B cell (primary cell): Measurements from ENCODE around the gene FHIT. TPM values are rescaled to one million over a fixed set of nuclear protein-coding genes. Genes with fewer than 3 reads are reported as not detected.

ENCODE experiments used
- ATAC-seq: fragments of 200-7000 bp; cut with Tn5 transposase; one replicate; pipeline ENCODE4 v1.10.0; 2021; ENCODE audit warnings: low read depth, mild to moderate bottlenecking, moderate number of reproducible peaks, moderate library complexity
- CTCF ChIA-PET: fragments of 350-600 bp; sonication (Branson Sonifier 250); formaldehyde crosslinking; loops from one replicate; lab custom pipeline; 2021; ENCODE audit warnings: antibody characterized with exemption, inconsistent platforms; lab: Charles Lee
- POLR2A ChIA-PET: fragments of 350-600 bp; sonication (Branson Sonifier 250); formaldehyde crosslinking; loops from one replicate; lab custom pipeline; 2021; ENCODE audit warnings: antibody characterized with exemption; lab: Charles Lee
- DNase-seq: peaks from one replicate; pipeline ENCODE4 v3.0.0; 2013
- H2AFZ ChIP-seq: 2 replicates; pipeline ENCODE4 v1.6.1; 2012; ENCODE audit warnings: mild to moderate bottlenecking, low read depth, low read length; ENCODE audit not compliant: insufficient read depth, poor library complexity, severe bottlenecking
- H3K27ac ChIP-seq, 2 donors: 1 replicate in 1 of 2; 2 replicates in 1 of 2; pipeline ENCODE4 v1.5.1; 2012 to 2013; ENCODE audit warnings: low read length in 2 of 2, mild to moderate bottlenecking in 2 of 2, moderate library complexity in 1 of 2
- H3K27me3 ChIP-seq, 4 experiments: fragments of 200-600 bp in 1 of 4; sonication (generic) in 1 of 4; replicated peaks in 1 of 4; 1 replicate in 2 of 4; 2 replicates in 2 of 4; pipeline versions ENCODE4 v1.6.1 to v1.7.0; 2013 to 2016; ENCODE audit warnings: low read length in 3 of 4, mild to moderate bottlenecking in 2 of 4, mixed read lengths in 1 of 4, moderate library complexity in 1 of 4; ENCODE audit not compliant: insufficient read depth in 4 of 4, control insufficient read depth in 3 of 4; ENCODE audit errors: control extremely low read depth in 1 of 4
- H3K36me3 ChIP-seq, 2 experiments: replicated peaks in 1 of 2; 1 replicate in 1 of 2; 2 replicates in 1 of 2; pipeline versions ENCODE4 v1.6.1 to v1.7.1; 2013; ENCODE audit warnings: low read length in 1 of 2; ENCODE audit not compliant: insufficient read depth in 2 of 2, control insufficient read depth in 1 of 2; ENCODE audit errors: control extremely low read depth in 1 of 2, extremely low read depth in 1 of 2
- H3K4me1 ChIP-seq, 2 donors: fragments of 200-600 bp in 1 of 2; sonication (generic) in 1 of 2; 1 replicate in 1 of 2; 2 replicates in 1 of 2; pipeline versions ENCODE4 v1.5.1 to v1.6.1; 2013 to 2017; ENCODE audit warnings: low read length in 2 of 2; ENCODE audit not compliant: control insufficient read depth in 2 of 2, insufficient read depth in 2 of 2
- H3K4me2 ChIP-seq: replicated peaks from 2 replicates; pipeline ENCODE3; 2012; ENCODE audit warnings: mild to moderate bottlenecking, low read depth, low read length; ENCODE audit not compliant: poor library complexity, severe bottlenecking
- H3K4me3 ChIP-seq, 5 experiments: fragments of 200-600 bp in 1 of 5; sonication (generic) in 1 of 5; 1 replicate in 3 of 5; 2 replicates in 2 of 5; pipeline versions ENCODE4 v1.5.1 to v1.7.0; 2011 to 2016; ENCODE audit warnings: low read length in 4 of 5, mild to moderate bottlenecking in 4 of 5, low read depth in 2 of 5, control low read depth in 1 of 5, moderate library complexity in 1 of 5; ENCODE audit not compliant: insufficient read depth in 1 of 5; ENCODE audit errors: control extremely low read depth in 1 of 5, extremely low read depth in 1 of 5
- H3K79me2 ChIP-seq: fragments of 200-600 bp; sonication (generic); one replicate; pipeline ENCODE4 v1.6.0; 2016; ENCODE audit warnings: low read length; ENCODE audit not compliant: control insufficient read depth, insufficient read depth
- H3K9ac ChIP-seq: fragments of 200-600 bp; sonication (generic); 2 replicates; pipeline ENCODE4 v1.6.1; 2017; ENCODE audit warnings: mild to moderate bottlenecking, low read length, moderate library complexity
- H3K9me3 ChIP-seq, 3 donors: one replicate each; pipeline versions ENCODE4 v1.6.1 to v1.7.1; 2013; ENCODE audit warnings: low read length in 2 of 3; ENCODE audit not compliant: control insufficient read depth in 2 of 3, insufficient read depth in 1 of 3; ENCODE audit errors: control extremely low read depth in 1 of 3
- H4K20me1 ChIP-seq: 2 replicates; pipeline ENCODE4 v1.6.0; 2012; ENCODE audit warnings: mild to moderate bottlenecking, low read length; ENCODE audit not compliant: insufficient read depth, control insufficient read depth, poor library complexity, severe bottlenecking
- H3K27ac Mint-ChIP-seq: one replicate; pipeline ENCODE4 v1.8.0; 2021; ENCODE audit warnings: mixed read lengths
- H3K27me3 Mint-ChIP-seq: one replicate; pipeline ENCODE4 v1.8.0; 2021; ENCODE audit warnings: mixed read lengths
- H3K4me1 Mint-ChIP-seq: one replicate; pipeline ENCODE4 v1.8.0; 2021; ENCODE audit warnings: mixed read lengths
- H3K4me3 Mint-ChIP-seq: one replicate; pipeline ENCODE4 v1.8.0; 2021; ENCODE audit warnings: mixed read lengths
- H3K9me3 Mint-ChIP-seq: one replicate; pipeline ENCODE4 v1.8.0; 2022; ENCODE audit warnings: mixed read lengths; ENCODE audit not compliant: insufficient read depth
- CTCF ChIP-seq: fragments of 200-600 bp; IDR thresholded peaks from one replicate; pipeline ENCODE4 v1.8.0; 2022; ENCODE audit warnings: antibody characterized with exemption, mild to moderate bottlenecking
- EZH2 ChIP-seq: IDR thresholded peaks from 2 replicates; pipeline ENCODE4 v1.6.1; 2012; ENCODE audit warnings: borderline replicate concordance, low read depth, mild to moderate bottlenecking, moderate library complexity, low read length; ENCODE audit not compliant: insufficient read depth, poor library complexity, severe bottlenecking
- WGBS: methylation state at CpG from one replicate; pipeline ENCODE4 v1.1.5; 2013; ENCODE audit warnings: missing lambda C conversion rate; ENCODE audit not compliant: insufficient coverage; 5-methylcytosine and 5-hydroxymethylcytosine counted together
- intact Hi-C: fragments of 100-400 bp; cut with micrococcal nuclease; formaldehyde crosslinking; loops from one replicate; pipeline ENCODE4 v1.10.0; 2022
- polyA plus RNA-seq: library from polyadenylated mRNA; depleted of rRNA; stranded (reverse); fragments of >200 nt; gene quantifications from 2 replicates; pipeline ENCODE4 v1.2.3, GENCODE V29; 2012
- total RNA-seq, 2 donors: library from RNA; stranded (reverse); fragments of 120-200 nt in 1 of 2; gene quantifications; 1 replicate in 1 of 2; 2 replicates in 1 of 2; pipeline versions ENCODE4 v1.2.3 to v1.2.4, GENCODE V29; 2013 to 2022

The FHIT gene
- total and polyA plus RNA-seq, 2 donors (not counting 1 experiment from before 2014, with no cell fraction given): 1.7 to 7.8 TPM

- H3K27ac ChIP-seq: no peak overlapping the region
- H3K36me3 ChIP-seq: no peaks in the 10 kb centered on the region
- H3K9ac ChIP-seq: no peak overlapping the region
- H3K79me2 ChIP-seq: no peaks in the 10 kb centered on the region
- H3K9me3 ChIP-seq: no peaks in the 10 kb centered on the region
- no peak overlapping the region for H3K4me2 ChIP-seq
- Mint-ChIP-seq H3K4me1 (no peaks in the 10 kb centered on the region), H3K9me3 (no peaks in the 10 kb centered on the region), H3K27ac (no peak overlapping the region), H3K4me3 (no peak overlapping the region), H3K27me3 (no peaks in the 10 kb centered on the region)
- H4K20me1 ChIP-seq: no peaks in the 10 kb centered on the region
- CTCF ChIA-PET: no interaction called here
- no peak overlapping the region for H3K4me3 ChIP-seq
- H3K27me3 ChIP-seq: no peaks in the 10 kb centered on the region
- no CpG with 5 or more reads among the region's 3 CpGs for WGBS
- DNase-seq (no peak), ATAC-seq (no peak)
- POLR2A ChIA-PET: no interaction called here
- TF ChIP-seq EZH2 (no peak), CTCF (no peak)
- H3K4me1 ChIP-seq: no peaks in the 10 kb centered on the region
- intact Hi-C loops: no loop called here
- no peak overlapping the region for H2AFZ ChIP-seq
Measured at GRCh38 chr3:61065451-61066011, 185.7 kb downstream of the FHIT start.

GRCh38 chr3:61061092-61061723 is 190.0 kb downstream of the FHIT start:
- Histone ChIP-seq H3K9ac (no peak overlapping the region), H3K27ac (no peak overlapping the region), H3K36me3 (no peaks in the 10 kb centered on the region), H3K4me1 (no peaks in the 10 kb centered on the region), H4K20me1 (no peaks in the 10 kb centered on the region), H3K79me2 (no peaks in the 10 kb centered on the region), H3K4me2 (no peak overlapping the region), H3K9me3 (no peaks in the 10 kb centered on the region), H3K4me3 (no peak overlapping the region), H3K27me3 (no peaks in the 10 kb centered on the region), H2AFZ (no peak overlapping the region)
- no peak for TF ChIP-seq CTCF
- no peak for TF ChIP-seq EZH2
- CTCF ChIA-PET: interaction anchor here (0.6 kb wide), 1 partner anchor 77 kb away, joined by 4 read pairs; no protein-coding TSS in a partner anchor
- intact Hi-C loops: no loop called here
- ATAC-seq: no peak
- no peaks in the 10 kb centered on the region for H3K27me3 Mint-ChIP-seq
- DNase-seq: no peak
- no peak overlapping the region for H3K4me3 Mint-ChIP-seq
- no CpG with 5 or more reads among the region's 2 CpGs for WGBS
- no peaks in the 10 kb centered on the region for H3K4me1 Mint-ChIP-seq
- POLR2A ChIA-PET: no interaction called here
- H3K9me3 Mint-ChIP-seq: no peaks in the 10 kb centered on the region
- H3K27ac Mint-ChIP-seq: no peak overlapping the region
